ENCODE results near the gene CBX4.

CBX4 gene

GRCh38 chr17:79815836-79816461, 23.3 kb downstream of the CBX4 start:
- Histone ChIP-seq H4K20me1 (ENCODE audit: insufficient read depth, low read length) (no peaks in the 10 kb centered on the region), H3K9me2 (replicated peaks; ENCODE audit: insufficient read depth, low read length) (no peaks in the 10 kb centered on the region), H3K79me2 (ENCODE audit: low read length) (no peaks in the 10 kb centered on the region), H3K9ac (ENCODE audit: low read length) (no peak overlapping the region), H3K4me1 (ENCODE audit: low read length) (no peaks in the 10 kb centered on the region), H3K36me3 (replicated peaks; ENCODE audit: insufficient read depth, low read length) (no peaks in the 10 kb centered on the region), H3K4me2 (ENCODE audit: low read depth, low read length) (no peak overlapping the region), H3K4me3 (ENCODE audit: low read length) (no peak overlapping the region), H2AFZ (ENCODE audit: low read length) (no peak overlapping the region), H3K9me3 (replicated peaks; ENCODE audit: insufficient read depth, low read length) (no peaks in the 10 kb centered on the region), H3K27ac (ENCODE audit: low read length) (no peak overlapping the region), H3F3A (ENCODE audit: insufficient read depth, low read length) (no peaks in the 10 kb centered on the region), H3K27me3 (replicated peaks; ENCODE audit: insufficient read depth, low read length) (peaks cover 88% of the 10 kb centered on the region)
- no peak for DNase-seq
- no peak for TF ChIP-seq EZH2phosphoT487 (IDR thresholded peaks at IDR 0.05; ENCODE audit: low read length)
- TF ChIP-seq EZH2 (optimal IDR thresholded peaks at IDR 0.05; ENCODE audit: low read depth, low read length): no peak

DNA sequence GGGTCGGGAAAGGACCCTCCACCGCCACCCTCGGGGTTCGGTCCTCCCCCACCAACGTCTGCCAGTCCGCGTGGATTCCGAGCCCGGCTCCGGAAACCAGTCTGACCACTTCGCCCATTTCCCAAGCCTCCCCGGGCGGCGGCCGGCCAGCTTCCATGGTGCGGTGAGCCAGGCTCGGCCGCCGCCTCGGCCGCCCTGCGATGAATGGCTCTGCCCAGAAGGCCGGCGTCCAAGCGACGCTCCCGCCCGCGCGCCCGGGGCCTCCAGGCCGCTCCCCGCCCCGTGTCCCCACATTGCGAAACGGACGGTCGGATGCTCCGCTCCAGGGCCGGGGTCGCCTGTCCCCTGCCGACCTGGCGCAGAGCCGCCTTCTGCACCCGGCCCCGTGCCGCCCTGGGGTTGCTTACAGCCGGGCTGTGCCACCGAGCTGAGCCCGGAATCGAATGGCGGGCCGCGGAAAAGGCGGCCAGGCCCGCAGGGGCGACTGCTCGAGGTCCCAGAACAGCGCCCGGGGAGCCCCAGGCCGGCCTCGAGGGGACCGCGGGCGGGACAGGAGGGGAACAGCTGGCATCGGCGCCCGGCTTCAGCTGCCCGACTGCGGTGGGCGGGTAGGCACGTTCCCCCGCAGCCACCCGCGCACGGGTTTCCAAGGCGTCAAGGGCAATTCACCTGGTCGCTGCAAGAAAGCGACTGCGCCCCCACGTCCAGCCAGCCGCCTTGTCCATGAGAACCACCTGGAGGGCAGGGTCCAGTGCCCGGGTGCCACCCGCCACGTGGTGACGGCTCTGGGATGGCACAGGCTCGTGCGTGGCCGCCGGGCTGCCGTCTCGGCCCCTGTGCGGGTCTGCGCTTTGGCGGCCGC, 24.0 kb downstream of the CBX4 start:
- H3K27me3 ChIP-seq (replicated peaks; ENCODE audit: insufficient read depth, low read length): peaks cover 83% of the 10 kb centered on the region
- TF ChIP-seq, protein P1, sequence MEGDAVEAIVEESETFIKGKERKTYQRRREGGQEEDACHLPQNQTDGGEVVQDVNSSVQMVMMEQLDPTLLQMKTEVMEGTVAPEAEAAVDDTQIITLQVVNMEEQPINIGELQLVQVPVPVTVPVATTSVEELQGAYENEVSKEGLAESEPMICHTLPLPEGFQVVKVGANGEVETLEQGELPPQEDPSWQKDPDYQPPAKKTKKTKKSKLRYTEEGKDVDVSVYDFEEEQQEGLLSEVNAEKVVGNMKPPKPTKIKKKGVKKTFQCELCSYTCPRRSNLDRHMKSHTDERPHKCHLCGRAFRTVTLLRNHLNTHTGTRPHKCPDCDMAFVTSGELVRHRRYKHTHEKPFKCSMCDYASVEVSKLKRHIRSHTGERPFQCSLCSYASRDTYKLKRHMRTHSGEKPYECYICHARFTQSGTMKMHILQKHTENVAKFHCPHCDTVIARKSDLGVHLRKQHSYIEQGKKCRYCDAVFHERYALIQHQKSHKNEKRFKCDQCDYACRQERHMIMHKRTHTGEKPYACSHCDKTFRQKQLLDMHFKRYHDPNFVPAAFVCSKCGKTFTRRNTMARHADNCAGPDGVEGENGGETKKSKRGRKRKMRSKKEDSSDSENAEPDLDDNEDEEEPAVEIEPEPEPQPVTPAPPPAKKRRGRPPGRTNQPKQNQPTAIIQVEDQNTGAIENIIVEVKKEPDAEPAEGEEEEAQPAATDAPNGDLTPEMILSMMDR (IDR thresholded peaks at IDR 0.05; ENCODE audit: low read length): no peak
- TF ChIP-seq EZH2 (optimal IDR thresholded peaks at IDR 0.05; ENCODE audit: low read depth, low read length) (no peak), EZH2phosphoT487 (IDR thresholded peaks at IDR 0.05; ENCODE audit: low read length) (no peak)
- H3K9ac ChIP-seq (ENCODE audit: low read length): no peak overlapping the region

GRCh38 chr17:79814127-79814973, 24.9 kb downstream of the CBX4 start:
- no peak overlapping the region for H3K4me3 ChIP-seq (ENCODE audit: low read length)
- H3K4me1 ChIP-seq (ENCODE audit: low read length): no peaks in the 10 kb centered on the region

More for the DNA sequence above, 24.0 kb downstream of the CBX4 start:
- Histone ChIP-seq H3K9me2 (replicated peaks; ENCODE audit: insufficient read depth, low read length) (no peaks in the 10 kb centered on the region), H2AFZ (ENCODE audit: low read length) (no peak overlapping the region), H3K79me2 (ENCODE audit: low read length) (no peaks in the 10 kb centered on the region), H3K9me3 (replicated peaks; ENCODE audit: insufficient read depth, low read length) (no peaks in the 10 kb centered on the region), H3F3A (ENCODE audit: insufficient read depth, low read length) (no peaks in the 10 kb centered on the region), H3K4me2 (ENCODE audit: low read depth, low read length) (no peak overlapping the region), H3K27ac (ENCODE audit: low read length) (no peak overlapping the region), H4K20me1 (ENCODE audit: insufficient read depth, low read length) (no peaks in the 10 kb centered on the region), H3K4me3 (ENCODE audit: low read length) (no peak overlapping the region), H3K36me3 (replicated peaks; ENCODE audit: insufficient read depth, low read length) (no peaks in the 10 kb centered on the region), H3K4me1 (ENCODE audit: low read length) (no peaks in the 10 kb centered on the region)
- DNase-seq: no peak

More at GRCh38 chr17:79814127-79814973, 24.9 kb downstream of the CBX4 start:
- Histone ChIP-seq H4K20me1 (ENCODE audit: insufficient read depth, low read length) (no peaks in the 10 kb centered on the region), H3K4me2 (ENCODE audit: low read depth, low read length) (no peak overlapping the region), H3K9me2 (replicated peaks; ENCODE audit: insufficient read depth, low read length) (no peaks in the 10 kb centered on the region), H3K27ac (ENCODE audit: low read length) (no peak overlapping the region), H3K36me3 (replicated peaks; ENCODE audit: insufficient read depth, low read length) (no peaks in the 10 kb centered on the region), H3F3A (ENCODE audit: insufficient read depth, low read length) (no peaks in the 10 kb centered on the region), H3K27me3 (replicated peaks; ENCODE audit: insufficient read depth, low read length) (peaks cover 76% of the 10 kb centered on the region), H3K9ac (ENCODE audit: low read length) (no peak overlapping the region), H3K9me3 (replicated peaks; ENCODE audit: insufficient read depth, low read length) (no peaks in the 10 kb centered on the region), H3K79me2 (ENCODE audit: low read length) (no peaks in the 10 kb centered on the region), H2AFZ (ENCODE audit: low read length) (no peak overlapping the region)
- peak; percentile 81 for TF ChIP-seq EZH2 (optimal IDR thresholded peaks at IDR 0.05; ENCODE audit: low read depth, low read length)
- TF ChIP-seq EZH2phosphoT487 (IDR thresholded peaks at IDR 0.05; ENCODE audit: low read length): no peak
- DNase-seq: no peak
